ENCODE results near the gene LRRC10B.

LRRC10B gene

GRCh38 chr11:61533039-61533375 is 24.5 kb downstream of the LRRC10B start:
- no peak for DNase-seq

DNA sequence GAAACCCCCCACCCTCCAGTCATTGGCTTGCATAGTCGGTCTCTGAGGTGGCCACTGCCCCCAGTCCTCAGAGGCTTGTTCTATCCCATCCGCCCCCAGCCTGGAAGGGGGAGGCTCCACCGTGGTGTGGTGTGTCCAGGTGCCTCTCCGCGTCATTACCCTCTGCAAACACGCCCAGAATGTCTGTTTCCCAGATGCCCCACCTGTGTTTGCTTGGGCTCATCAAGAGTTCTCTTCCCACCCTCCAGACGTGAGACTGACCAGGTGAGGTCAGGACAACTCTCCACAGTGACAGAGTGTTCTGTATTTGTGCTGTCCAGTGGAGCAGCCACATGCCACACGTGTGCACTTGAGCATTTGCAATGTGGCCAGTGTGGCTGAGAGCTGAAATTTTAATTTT is 24.9 kb downstream of the LRRC10B start:
- DNase-seq: no peak

DNA sequence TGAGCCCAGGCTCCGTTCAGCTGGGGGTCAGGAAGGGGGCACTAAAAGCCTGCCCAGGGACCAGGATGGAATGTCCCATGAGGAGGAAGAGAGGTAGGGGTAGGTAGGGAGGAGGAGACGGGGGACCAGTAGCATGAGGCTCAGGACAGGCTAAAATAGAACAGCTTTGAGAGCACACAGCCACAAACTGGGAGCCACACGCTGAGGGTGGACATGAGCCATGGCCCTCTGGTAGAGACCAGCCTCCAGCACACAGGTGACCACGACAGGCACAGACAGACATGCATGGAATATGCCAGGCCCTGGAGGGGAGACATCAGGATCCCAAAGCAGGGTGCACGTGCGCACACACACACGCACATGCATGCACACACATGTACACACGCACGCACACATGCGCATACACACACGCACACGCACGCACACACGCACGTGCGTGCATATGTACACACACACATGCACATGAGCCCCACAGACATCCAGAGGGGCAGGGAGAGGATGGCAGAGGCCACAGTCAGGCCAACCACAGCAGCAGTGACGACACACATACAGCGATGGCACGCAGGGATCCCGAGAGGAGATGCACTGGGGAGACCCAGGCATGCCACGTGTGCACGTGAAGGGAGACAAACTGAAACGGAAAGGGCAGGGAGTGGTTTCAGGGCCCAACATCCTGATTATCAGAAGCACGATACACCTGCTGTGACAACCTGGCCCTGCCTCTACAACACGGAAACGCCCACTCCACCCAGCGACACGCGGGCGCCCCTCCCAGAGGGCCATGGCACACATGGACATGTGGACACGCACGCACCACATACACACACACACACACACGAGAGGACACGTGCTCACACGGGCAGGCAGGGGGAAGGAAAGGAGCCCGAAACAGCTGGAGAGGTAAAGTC is 25.7 kb downstream of the LRRC10B start:
- no peak for DNase-seq

- no peak for DNase-seq
Observed at GRCh38 chr11:61534933-61535839, 26.6 kb downstream of the LRRC10B start.

DNA sequence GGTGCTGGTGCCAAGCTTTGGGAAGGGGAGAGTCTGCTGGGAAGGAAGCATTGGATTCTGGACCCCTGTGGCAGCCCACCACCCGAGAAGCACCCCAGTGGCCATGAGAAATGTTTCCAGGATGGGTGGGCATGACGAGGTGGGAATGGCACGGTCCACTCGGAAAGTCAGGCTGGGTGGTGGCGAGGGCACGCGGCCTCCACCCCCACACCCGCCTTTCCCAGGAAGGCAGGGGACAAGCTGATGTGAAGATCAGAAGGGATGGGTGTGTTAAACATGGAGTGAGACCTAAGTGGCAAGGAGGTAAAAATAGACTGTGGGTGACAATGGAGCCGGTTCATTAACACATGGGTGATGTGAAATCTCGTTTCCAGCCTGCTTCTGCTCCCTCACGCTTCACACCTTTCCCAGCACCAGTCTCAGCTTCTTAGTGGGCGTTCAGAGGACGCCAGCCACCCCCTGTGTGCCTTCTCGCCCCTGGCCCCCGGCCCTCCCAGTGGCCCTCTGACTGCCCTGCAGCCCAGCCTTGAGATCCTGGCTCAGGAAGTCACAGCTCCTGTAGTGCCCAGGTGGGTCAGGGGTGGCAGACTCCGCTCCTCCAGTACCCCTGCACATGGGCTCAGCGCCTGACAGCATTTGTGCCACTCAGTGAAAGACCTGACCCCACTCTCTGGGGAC is 27.6 kb downstream of the LRRC10B start:
- no peak for DNase-seq

DNA sequence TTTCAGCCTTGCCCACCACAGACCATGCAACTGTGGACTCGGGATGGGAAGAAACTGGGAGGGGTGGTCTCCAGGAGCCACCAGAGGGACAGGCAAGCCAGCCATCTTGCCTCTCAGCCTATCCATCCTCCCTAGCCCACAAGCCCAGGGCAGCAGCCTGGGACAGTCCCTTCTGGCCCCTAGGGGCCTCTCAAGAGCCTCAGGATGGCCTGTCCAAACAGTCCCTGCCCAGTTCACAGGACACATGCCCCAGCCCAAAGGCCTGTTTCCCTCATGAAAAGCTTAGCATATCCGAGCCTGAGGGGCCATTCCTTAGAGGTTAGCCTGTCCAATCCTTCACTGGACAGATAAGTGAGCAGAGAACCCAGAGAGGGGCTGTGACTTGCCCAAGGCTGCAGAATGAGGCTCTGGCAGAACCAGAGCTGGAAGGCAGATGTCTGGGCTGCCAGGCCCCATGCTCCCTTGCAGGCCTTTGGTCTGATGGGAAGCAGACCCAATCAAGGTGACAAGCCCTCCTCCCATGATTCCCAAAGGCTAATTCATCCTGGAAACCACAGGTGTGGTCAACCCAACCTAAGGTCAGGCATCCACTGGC is 28.2 kb downstream of the LRRC10B start:
- DNase-seq: no peak

DNA sequence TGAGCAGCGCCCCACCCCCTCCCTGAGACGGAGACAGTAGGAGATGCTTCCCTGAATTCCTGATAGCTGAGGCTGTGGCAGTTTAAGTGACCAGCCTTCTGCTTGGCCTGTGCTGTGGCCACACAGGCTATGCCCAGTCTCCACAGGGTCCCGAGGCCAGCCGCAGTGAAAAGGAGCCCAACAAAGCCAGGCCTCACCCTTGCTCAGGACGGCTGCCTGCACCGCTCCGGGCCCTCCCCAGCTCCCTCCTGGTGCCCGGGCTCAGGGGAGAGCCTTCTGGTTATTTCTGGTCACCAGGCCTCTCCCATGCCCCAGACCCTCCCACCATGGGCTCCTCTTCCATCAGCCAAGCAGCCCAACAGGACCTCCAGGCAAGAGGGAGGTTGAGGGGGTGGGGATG is 28.8 kb downstream of the LRRC10B start:
- DNase-seq: no peak

- DNase-seq: no peak
Observed at GRCh38 chr11:61538636-61538961, 30.1 kb downstream of the LRRC10B start.

GRCh38 chr11:61539006-61539405 is 30.5 kb downstream of the LRRC10B start:
- DNase-seq: no peak

DNA sequence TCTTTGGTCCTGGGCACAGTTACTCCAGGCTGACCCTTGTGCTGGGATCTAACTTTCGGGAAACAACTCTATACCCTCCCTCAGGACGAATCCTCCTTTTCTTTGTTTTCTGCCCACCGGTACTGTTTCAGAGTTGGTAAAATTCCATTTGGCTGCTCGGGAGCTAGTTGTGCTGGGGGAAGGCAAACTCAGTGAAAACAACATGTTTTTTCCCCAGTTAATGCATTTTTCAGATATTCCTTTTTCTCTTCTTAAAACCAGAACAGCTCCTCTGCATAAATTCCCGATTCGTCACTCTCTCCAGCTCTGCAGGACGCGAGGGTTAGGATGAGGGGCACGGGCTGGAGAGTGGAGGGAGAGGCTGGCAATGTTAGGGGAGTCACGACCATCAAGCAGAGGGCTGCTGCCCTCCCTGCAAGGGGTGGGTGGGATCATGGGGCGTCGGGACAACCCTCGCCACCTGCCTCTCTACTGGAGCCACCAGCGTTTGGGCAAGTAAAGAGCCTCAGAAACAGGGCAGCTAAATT is 31.3 kb downstream of the LRRC10B start:
- no peak for DNase-seq

- DNase-seq: no peak
Observed at GRCh38 chr11:61540528-61540927, 32.0 kb downstream of the LRRC10B start.

GRCh38 chr11:61541598-61541997 is 33.0 kb downstream of the LRRC10B start:
- DNase-seq: no peak

DNA sequence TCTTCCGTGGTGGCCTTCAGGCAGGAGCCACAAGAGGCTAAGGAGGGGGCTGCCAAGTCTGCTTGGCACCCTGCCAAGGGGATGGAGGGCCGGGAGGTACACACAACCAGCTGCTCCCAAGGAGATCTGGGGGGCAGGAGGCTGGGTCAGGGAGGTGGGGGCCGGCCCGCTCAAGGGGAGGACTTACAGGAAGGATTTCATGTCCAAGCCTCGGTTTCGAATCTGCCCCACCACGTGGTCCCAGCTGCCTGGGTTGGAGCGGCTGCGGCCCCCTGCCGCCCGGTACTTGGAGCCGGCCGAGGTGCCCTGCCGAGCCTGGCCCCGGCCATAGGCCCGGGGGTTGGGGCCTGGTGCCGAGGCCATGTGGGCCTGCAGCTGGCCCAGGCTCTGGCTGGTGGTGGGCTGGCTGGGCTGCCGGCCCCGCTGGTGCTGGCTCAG is 33.5 kb downstream of the LRRC10B start:
- no peak for DNase-seq

GRCh38 chr11:61542705-61543104 is 34.2 kb downstream of the LRRC10B start:
- no peak for DNase-seq

DNA sequence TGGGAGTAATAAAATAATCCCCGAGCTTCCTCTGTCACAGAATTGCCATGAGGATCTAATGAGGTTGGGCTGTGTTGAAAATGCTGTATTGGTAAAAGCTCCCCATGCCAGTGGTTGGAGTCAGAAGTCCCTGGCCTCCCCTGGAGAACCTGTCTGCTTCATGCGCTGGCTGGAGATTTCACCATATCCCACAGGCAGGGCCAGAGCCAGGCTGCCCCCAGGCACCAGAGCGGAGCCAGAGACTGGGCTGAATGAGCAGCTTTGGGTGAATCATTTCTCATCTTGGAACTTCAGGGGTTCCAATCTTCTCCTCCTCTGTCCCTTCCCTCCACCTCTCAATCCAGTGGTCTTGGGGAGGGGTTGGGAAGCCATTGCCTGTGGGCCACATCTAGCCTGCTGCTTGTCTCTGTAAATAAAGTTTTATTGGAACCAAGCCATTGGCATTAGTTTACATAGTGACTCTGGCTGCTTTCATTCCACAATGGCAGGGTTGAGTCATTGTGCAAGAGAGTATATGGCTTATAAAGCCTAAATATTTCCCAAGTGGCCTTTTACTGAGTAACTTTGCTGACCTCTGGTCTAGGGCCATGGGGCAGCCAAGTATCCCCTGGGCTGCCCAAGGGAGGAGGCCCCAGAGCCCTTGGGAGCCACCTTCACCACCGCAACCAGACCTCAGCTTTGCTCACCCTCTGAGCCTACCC is 35.2 kb downstream of the LRRC10B start:
- DNase-seq: no peak

GRCh38 chr11:61544466-61544865 is 35.9 kb downstream of the LRRC10B start:
- no peak for DNase-seq

- DNase-seq: no peak
Observed at GRCh38 chr11:61545341-61545740, 36.8 kb downstream of the LRRC10B start.

DNA sequence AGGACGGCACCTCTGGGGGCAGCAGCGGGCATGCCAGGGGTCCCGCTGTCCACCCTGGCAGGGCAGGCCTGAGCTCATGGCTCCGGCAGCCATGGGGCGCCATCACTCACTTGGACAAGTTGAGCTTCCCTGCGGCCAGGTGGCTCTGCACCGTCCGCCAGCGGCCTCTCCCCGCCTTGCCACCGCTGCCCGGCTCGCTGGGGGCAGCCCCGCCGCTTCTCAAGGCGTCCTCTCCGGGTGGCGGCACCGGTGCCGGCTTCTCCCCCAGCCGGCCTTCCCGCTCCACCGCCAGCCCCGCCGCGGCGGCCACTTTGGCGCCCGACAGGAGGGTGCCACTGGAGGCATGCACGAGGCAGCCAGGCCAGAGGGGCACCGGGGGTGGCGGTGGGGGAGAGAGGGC is 37.4 kb downstream of the LRRC10B start:
- no peak for DNase-seq

DNA sequence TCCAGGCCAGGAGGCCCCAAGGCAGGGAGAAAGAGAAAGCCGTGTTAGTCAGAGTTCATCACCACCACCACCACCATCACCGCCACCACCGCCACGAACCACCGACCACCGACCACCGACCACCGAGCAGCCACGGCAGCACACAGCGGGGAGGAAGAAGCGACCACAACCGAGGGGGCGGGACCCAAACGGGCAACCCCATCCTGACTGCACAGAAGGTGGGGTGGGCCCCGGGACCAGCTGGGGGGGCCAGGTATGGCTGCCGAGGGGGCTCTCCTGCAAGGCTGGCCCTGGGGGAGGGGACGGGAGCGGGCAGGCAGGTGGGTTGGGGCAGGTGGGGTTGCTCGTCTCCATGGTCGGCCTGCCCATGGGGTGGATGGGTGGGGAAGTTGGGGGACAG is 38.1 kb downstream of the LRRC10B start:
- no peak for DNase-seq

GRCh38 chr11:61547246-61547645 is 38.7 kb downstream of the LRRC10B start:
- no peak for DNase-seq

- no peak for DNase-seq
Observed at GRCh38 chr11:61549177-61549576, 40.6 kb downstream of the LRRC10B start.
